GDM1 (cell line): Measurements from ENCODE around the gene CDCP1.
A peak's percentile ranks its signal among the peaks of the same experiment; 100 is the strongest.
"Not testable (repeated sequence)": the region's sequence is repeated elsewhere in the genome, so short reads cannot be mapped to it uniquely, and the experiment has no call there.

ENCODE experiments used
- DNase-seq: peaks from one replicate; lab custom pipeline; 2025; lab: John Stamatoyannopoulos, UW

The CDCP1 gene

GRCh38 chr3:45171283-45171682 lies 25.1 kb upstream of the CDCP1 start:
- DNase-seq, result no peak

DNA sequence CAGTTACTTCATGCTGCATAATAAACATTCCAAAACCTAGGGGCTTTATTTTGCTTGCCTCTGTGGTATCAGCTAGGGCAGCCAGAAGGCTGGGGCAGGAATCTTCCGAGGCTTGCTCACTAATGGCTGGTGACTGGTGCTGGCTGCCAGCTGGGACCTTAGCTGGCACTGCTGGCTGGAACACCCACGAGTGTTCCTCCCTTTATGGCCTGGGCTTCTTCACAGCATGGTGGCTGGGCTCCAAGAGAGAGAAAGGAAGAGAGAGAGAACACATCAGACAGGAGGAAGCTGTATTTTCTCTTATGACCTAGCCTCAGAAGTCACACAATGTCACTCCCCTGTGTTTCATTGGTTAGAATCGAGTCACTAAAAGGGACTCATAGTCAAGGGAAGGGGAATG lies 23.9 kb upstream of the CDCP1 start:
- DNase-seq, result peak; percentile 53

DNA sequence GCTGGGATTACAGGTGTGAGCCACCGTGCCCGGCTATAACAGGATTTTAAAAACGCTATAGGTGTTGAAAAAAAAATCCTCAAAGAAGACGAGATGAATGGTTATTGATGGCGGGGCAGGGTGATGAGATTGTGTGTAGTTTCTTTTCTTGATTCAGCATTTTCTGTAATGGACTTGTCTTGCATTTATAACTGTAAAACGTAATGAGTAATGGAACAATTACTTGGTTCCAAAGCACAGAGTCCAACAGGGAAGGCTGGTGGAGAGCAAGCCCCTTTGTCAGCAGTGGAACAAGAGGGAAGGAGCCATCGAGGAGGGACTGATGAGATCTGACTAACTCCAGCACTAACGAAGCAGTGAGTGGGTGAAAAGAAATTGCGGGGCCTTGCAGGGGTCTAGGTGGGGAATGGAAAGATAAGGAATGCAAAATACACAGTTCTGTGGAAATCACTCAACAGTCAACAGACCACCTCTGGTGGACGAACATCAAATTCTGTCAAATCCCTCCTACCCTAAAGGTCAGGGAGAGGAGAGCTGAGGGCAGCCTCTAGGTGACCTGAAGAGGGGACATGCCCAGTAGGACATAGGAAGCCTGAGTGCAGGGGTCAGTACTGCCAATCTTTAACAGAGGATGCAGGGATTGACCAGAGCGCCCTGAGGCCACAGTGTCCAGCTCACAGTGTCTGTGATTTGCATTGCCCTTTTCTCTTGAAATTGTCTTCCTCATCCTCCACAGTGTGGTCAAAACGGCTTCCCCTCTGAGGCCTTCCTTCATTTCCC lies 23.1 kb upstream of the CDCP1 start:
- DNase-seq, result no peak

GRCh38 chr3:45168451-45168850 lies 22.3 kb upstream of the CDCP1 start:
- DNase-seq, result no peak

DNA sequence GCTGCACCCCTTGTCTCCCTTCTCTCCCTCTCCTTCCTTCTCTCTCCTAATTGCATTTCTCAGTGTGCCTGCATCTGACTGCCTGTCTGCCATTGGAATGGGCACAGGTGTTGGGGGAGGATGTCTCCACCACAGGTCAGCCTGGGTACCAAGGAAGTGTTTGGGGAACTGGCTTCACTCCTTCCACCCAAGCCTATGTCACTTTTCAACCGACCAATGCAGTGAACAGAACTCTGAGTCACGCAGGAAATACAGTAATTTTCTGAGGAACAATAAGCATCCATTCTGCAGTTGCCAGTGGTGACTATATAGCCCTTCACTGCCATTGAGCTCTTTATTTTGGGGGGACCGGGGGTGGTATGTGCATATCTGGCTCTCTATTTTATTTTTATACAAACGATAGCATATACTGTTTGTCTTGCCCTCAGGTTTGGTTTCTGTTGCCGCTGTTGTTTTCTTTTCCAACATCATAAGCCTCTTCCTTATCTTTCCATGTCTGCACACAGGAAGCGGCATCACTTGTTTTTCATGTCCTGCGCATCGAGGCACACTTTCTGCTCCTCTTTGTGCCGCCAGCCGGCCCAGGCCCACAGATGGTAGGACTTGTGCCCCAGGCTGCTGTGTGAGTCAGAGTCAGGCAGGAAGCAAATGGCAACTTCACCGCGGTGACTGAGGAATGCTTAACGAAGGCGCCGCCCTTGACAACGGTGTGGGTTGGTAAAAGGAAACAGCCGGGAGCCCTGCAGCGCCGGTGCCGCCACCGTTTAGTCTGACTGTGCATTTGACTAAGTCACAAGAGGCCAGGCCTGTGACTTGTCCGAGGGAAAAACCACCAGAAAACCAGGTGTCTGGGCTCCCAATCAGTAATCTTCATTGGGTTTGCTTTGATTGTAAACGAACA lies 21.1 kb upstream of the CDCP1 start:
- DNase-seq, result peak; percentile 90

GRCh38 chr3:45166321-45166879 lies 20.2 kb upstream of the CDCP1 start:
- DNase-seq, result no peak

DNA sequence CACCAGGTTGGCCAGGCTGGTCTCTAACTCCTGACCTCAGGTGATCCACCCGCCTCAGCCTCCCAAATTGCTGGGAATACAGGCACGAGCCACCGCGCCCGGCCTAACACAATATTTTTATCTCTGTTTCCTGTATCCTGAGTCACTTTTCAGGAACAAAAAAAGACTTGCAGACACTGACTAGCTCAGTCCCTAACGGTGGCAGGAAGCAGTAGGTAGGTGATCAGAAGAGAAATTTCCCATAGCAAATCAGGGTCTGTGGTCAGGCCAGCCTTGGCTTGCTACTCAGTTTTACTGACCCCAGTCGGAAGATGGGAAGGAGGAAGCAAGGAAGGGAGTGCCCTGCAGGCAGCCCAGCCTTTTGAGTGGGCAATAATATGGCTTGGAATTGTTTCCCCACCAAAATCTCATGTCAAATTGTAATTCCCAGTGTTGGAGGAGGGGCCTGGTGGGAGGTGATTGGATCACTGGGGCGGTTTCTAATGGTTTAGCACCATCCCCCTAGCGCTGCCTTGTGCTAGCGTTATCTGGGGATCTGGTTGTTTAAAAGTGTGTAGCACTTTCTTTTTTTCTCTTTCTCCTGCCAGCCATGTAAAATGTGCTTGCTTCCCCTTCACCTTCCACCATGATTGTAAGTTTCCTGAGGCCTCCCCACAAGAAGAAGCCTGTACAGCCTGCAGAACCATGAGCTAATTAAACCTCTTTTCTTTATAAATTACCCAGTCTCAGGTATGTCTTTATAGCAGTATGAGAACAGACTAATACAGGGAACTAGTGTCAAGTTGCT lies 19.5 kb upstream of the CDCP1 start:
- DNase-seq, result no peak

DNA sequence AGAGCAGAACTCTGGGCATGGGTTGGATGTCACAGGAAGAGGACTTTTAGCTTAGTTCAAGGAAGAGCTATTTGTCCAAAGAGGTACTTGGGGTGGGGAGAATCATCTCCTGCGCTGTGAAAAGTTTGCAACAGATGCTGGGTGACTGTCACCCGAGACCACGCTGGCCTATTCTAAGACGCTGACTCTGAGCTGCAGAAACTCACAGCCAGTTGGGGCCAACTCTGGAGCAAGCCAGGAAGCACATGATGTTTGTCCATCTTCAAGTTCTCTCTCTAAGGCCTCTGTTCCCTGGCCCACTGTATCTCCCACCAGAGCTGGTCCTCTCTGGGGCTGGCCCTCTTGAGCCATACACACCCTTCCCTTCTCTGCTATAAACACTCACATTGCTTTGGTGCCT lies 17.9 kb upstream of the CDCP1 start:
- DNase-seq, result no peak

GRCh38 chr3:45163481-45163880 lies 17.3 kb upstream of the CDCP1 start:
- DNase-seq, result no peak

GRCh38 chr3:45154641-45155147 lies 8.5 kb upstream of the CDCP1 start:
- DNase-seq, result no peak

DNA sequence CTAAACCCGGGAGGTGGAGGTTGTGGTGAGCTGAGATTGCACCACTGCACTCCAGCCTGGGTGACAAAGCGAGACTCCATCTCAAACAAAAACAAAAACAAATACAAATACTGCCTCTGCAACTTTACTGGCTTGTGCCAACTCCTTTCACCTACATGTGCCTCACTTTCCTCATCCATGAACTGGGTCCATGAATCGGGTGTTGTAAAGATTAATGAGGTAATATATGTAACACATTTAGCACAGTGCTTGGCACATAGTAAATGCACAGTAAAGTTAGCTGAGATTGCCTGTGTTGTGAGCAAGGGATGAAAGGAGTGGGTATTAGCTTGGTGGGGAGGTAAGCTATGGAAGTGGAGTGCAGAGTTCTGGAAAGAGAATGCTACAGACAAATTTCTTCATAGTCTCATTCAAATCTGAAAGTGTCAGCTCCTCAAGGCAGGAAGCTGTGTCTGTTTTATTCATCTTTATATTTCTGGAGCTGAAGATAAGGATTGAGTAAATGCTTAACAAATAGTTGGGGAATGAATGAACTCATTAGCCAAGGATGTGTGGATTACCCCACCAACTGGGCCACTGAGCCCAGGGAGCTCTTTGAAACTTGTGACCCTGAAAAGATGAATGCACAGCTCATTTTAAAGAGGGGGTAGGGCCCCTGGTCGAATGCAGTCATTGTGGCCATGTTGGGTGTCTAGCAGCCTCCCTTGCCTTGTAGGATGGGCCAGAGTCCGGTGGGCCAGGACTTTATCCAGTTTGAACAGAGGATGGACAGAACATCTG lies 7.7 kb upstream of the CDCP1 start:
- DNase-seq, result no peak

DNA sequence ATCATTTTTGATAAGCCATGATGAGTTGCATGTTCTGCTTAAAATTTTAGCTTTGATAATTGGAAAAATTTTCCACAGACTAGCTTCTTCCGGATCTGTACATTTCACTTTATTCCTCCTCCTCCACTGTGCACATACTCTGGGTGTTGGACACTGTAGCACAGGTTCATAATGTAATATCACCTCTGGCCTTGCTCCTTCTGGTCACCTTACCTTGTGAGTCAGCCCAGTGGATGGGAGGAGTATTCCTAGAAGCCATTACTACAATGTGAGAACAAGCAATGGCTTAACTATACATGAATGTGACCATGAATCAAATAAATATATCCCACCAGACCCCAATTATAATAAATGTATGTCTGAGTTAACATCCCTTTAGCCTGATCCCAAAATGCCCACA lies 6.1 kb upstream of the CDCP1 start:
- no peak for DNase-seq

GRCh38 chr3:45151100-45151499 lies 4.9 kb upstream of the CDCP1 start:
- DNase-seq, result no peak

DNA sequence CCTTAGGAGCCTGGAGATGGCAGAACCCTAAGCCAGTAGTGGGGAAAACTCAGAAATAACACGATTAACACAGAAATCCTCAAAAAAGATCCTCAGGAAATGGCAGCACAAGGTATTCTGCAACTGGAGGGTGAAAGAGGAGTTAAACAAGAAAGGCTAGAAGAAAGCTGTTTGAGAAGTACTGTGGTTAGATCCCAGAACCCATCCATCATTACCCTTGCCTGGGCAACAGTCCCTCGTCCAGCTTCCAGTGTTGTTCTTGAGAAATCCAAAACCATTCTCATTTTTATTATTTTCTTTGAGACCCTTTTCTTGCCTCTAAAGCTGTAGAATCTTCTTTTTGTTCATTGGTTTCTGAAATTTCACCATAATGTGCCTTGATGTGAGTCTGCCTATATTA lies 2.7 kb upstream of the CDCP1 start:
- DNase-seq, result no peak

DNA sequence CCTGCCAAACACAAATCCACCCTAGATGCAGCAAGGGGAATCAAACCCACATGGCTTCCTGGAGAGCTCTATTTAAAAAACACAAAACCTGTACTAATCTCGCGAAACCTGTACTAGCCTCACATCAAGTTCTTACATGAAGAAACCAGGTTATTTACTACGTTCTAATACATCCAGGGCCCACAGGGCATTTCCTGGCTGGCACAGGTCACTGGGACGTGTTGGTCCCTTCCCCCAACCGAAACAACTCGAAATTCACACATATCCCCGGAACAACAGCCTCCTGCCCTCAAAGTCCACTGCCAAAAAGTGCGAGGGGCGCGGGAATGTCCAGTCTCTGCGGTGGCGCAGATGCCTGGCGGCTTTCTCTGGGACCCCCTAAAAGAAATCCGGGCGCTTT lies 955 bp downstream of the CDCP1 start:
- no peak for DNase-seq

DNA sequence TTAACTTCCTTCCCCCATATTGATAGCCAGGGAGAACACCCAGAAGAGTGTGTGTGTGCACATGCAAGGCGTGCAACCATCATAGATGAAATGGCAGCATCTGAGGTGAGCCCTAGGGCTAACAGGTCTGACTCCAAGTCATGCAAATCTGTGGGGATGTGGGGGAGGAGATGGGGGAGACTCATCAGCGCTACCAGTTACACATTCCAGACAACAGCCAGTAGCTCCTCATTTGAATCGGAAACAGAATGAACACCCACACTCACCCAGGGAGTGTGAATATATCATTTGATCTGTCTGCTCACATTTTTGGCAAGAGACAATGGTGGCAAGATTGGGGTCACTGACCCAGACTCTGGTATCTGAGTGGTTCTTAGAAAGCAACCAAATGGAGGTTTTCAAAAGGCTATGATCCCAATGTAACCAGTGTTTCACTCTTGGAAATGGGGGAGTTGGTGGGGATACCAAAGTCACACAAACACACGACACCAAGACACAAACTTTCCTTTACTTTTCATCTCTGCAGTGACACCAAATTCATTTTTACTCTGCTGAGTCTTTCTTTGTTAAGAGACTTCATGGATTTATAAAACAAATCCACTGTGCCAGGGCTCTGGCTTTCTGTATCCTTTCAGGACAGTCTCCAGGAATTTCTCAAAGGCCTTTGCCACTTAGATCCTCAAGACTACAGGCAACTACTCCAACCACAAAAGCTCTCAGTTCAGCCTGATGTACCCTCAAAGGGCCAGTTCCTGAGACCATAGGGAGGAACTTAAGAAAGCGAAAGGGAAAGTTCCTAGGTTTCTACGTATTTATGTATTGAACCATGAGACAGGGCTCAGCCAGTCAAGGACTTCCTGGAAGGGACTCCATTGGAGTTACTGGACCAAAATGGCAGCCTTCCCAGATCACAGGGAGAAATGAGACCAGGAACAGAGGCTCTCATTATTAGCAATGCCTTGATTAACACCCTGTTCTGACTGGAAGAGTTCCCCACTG lies 2.2 kb downstream of the CDCP1 start:
- DNase-seq, result no peak

DNA sequence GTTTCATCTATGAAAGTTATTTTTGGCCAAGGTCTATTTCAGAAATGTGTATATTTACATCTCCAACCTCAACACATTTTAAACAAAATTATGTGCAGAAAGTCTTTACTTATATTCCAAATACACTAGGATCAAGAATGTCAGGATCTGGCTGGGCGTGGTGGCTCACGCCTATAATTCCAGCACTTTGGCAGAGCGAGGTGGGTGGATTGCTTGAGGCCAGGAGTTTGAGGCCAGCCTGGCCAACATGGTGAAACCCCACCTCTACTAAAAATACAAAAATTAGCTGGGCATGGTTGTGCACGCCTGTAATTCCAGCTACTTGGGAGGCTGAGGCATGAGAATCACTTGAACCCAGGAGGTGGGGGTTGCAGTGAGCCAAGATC lies 5.4 kb downstream of the CDCP1 start:
- not testable (repeated sequence) for DNase-seq

GRCh38 chr3:45140141-45140769 lies 5.9 kb downstream of the CDCP1 start:
- DNase-seq, result no peak

GRCh38 chr3:45139372-45140140 lies 6.6 kb downstream of the CDCP1 start:
- DNase-seq, result no peak
